Islet of Langerhans (tissue), 1 donor: ENCODE measurements around the gene TSPAN18.

Experiments
- FAIRE-seq: peaks from one replicate; lab custom pipeline; 2011; peaks lifted over from hg19 to GRCh38; lab: Jason Lieb, UNC

The TSPAN18 gene

GRCh38 chr11:44944181-44944852, 217.6 kb downstream of the TSPAN18 start:
- no peak for FAIRE-seq

DNA sequence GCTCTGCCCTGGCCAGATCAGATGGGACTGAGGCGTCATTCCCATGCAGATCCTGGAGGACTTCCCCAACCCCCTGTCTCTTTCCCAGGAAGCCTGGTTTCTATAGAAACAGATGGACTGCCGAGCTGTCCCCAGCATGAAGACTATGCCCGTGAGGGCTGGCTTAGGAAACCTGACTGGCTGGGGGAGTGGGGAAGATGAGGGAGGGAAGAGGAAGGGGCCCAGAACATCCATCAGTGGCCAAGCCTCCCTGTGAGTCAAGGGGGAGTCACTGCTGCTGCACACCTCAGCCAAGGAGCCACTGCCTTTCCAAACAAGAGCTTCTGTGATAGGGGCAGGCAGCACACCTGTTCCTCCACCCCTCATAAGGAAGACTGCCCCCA, 218.1 kb downstream of the TSPAN18 start:
- no peak for FAIRE-seq

- no peak for FAIRE-seq
These were observed 218.9 kb downstream of the TSPAN18 start for GRCh38 chr11:44945666-44946065.

- FAIRE-seq, result no peak
These were observed 219.5 kb downstream of the TSPAN18 start for GRCh38 chr11:44946263-44946662.

GRCh38 chr11:44947114-44947513, 220.4 kb downstream of the TSPAN18 start:
- FAIRE-seq, result no peak

DNA sequence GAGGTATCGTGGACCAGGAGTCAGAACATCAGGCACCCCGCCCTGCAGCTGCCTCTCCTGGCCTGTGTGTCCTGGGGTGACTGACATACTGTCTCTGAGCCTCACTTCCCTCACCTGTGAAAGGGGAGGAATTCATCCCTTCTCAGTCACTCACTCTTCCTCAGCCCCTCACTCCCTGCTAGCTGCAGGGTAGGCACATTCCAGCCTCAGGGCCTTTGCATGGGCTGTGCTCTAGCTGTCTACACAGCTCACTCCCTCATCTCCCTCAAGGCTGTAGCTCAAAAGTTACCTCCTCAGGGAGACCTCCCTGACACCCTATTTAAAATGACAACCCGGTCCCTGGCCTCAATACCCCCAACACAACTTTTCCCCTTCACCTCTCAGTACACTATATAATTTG, 221.4 kb downstream of the TSPAN18 start:
- no peak for FAIRE-seq

GRCh38 chr11:44949160-44950030, 222.6 kb downstream of the TSPAN18 start:
- FAIRE-seq, result no peak

DNA sequence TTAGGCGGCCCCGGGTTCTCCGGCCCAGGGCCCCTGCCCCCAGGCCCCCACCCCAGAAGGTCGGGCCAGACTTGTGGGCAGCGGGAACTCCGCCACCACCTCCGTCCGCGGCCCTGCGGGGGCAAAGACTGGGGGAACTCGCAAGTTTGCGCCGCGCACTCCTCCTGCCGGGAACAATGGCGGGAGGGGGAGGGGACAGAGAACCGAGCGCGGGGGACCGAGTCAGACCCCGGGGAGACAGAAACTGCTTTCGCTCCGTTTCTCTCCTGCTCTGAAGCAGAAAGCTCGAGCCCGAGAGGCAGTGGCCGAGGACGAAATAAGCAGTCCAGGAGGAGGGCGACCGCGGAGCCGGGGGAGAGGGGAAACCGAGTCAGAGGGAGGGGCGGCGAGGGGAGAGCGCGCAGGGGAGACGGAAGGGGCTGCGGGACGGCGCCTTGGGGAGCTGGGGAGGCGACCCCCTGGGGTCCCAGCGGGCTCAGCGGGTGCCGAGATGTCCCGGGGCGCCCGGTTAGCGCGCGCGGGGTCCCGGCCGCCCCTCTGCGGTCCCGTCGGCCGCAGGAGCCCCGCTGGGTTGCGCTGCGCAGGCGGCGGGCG, 223.4 kb downstream of the TSPAN18 start:
- no peak for FAIRE-seq

GRCh38 chr11:44950625-44951476, 224.1 kb downstream of the TSPAN18 start, which contains the start of gene TP53I11:
Gene TP53I11, minus strand, starts transcription at chr11:44950883. Its CDS starts 12,548 bp downstream, at chr11:44938335.
- FAIRE-seq, result no peak

- FAIRE-seq, result no peak
These were observed 225.3 kb downstream of the TSPAN18 start for GRCh38 chr11:44952082-44952481.

GRCh38 chr11:44952500-44953260, 225.9 kb downstream of the TSPAN18 start:
- no peak for FAIRE-seq

- FAIRE-seq, result no peak
These were observed 227.5 kb downstream of the TSPAN18 start for GRCh38 chr11:44954051-44954906.

- no peak for FAIRE-seq
These were observed 228.4 kb downstream of the TSPAN18 start for GRCh38 chr11:44955015-44955738.

DNA sequence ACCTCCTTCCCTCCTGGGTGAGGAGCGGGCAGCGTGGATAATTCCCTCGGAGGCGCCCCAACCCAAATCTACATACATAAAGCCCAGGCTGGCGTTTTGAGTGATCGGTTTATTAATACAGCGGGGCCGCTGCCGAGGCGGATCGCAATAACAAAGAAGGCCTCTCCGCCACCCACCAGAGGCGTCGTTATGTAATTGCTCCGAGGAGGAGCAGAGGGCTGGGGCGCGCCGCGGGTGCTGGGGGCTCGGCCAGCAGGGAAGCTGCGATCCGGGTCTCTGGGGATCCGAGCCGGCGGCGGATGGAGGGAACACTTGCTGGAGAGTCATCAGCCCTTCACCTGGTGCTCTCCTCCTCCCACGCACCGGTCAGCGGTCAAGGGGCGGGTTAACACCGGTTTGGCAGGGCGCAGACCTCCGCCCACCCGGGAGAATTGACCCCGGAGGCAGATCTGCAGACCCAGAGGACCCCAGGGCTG, 230.3 kb downstream of the TSPAN18 start:
- FAIRE-seq, result no peak

GRCh38 chr11:44957776-44958564, 231.2 kb downstream of the TSPAN18 start:
- FAIRE-seq, result no peak

DNA sequence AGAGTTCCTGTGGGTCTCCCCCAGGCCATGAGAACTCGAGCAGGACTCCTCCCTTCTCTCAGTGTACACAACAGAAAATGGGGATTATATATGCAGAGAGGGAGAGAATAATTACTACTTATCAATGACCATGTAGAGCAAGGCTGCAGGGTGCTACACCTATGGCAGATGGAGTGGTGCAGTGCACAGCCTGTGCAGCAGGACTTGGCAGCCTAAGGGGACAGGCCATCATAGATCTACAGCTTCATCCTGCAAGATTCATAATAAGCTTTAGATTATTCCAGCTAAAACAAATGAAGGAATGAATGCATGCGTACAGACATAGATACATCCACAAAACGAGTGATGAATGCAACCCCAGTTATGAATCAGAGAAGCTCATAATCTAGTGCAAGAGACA, 232.3 kb downstream of the TSPAN18 start:
- FAIRE-seq, result no peak

DNA sequence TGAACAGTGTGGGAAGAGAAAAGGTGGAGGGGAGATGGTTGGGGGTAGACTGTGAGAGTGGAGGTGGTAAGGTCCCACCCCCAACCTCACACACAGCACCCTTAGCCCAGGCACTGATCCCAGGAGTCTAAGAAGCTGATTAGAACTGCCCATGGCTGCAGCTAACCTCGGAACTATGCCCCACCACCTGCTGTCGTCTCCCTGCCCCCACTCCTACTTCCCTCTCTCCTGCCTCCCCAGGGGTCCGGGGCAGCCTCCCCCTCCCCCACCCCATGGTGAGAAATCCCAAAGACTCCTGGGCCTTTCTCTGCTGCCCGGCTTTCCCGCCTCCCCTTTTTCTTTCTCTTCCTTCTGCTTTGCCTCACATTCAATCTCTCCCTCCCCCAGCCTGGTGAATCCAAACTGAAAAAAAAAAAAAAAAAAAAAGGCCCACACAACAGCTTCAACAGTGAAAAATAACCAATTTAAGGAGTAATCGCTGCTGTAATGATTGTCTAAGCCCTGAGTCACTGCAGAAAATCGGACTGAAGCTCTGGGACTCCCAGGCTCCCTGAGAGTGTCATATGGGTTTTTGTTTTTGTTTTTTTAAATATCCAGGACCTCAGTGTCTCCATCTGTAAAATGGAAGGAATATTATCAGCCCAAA, 233.6 kb downstream of the TSPAN18 start:
- no peak for FAIRE-seq

DNA sequence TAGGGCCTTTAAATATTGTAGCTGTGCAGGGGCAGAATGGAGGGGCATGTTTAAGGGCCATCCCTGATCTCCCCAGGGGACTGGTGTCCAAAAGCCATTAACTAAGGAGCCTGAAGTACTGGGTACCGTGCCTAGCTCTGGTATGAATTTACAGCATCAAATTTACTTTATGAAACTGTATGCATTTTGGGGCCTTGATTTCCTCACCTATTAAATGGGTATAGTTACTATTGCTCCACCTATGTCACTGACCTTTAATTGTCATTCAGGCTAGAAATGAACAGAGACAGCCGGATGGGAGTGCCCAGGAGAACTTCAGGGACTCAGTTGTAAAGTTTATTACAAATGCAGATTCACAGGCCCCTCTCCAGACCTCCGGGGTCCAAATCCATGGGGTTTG, 235.7 kb downstream of the TSPAN18 start:
- FAIRE-seq, result no peak
